WTC11 (cell line): Measurements from ENCODE around the gene ZNF775. TPM values are rescaled to one million over a fixed set of nuclear protein-coding genes. Genes with fewer than 3 reads are reported as not detected.

Source experiments
- ATAC-seq: fragments of 200-7000 bp; cut with Tn5 transposase; 2 replicates; pipeline ENCODE4 v1.10.0; 2021; ENCODE audit warnings: mild to moderate bottlenecking, moderate library complexity
- CTCF ChIA-PET: fragments of 300-600 bp; sonication (Branson Sonifier 250); formaldehyde crosslinking; loops from one replicate; lab custom pipeline; 2021; ENCODE audit warnings: antibody characterized with exemption; lab: Charles Lee
- POLR2A ChIA-PET: fragments of 350-600 bp; sonication (Branson Sonifier 250); formaldehyde crosslinking; loops from one replicate; lab custom pipeline; 2021; ENCODE audit warnings: antibody characterized with exemption; lab: Charles Lee
- DNase-seq: peaks from one replicate; pipeline ENCODE4 v3.0.0; 2021; ENCODE audit warnings: low spot score
- H3K27ac Mint-ChIP-seq: 2 replicates; pipeline ENCODE4 v1.8.0; 2021; ENCODE audit warnings: mixed read lengths
- H3K27me3 Mint-ChIP-seq: 2 replicates; pipeline ENCODE4 v1.8.0; 2021; ENCODE audit warnings: low read depth, mild to moderate bottlenecking, moderate library complexity, mixed read lengths
- H3K36me3 Mint-ChIP-seq: 2 replicates; pipeline ENCODE4 v1.8.0; 2021; ENCODE audit warnings: mixed read lengths
- H3K4me1 Mint-ChIP-seq: 2 replicates; pipeline ENCODE4 v1.8.0; 2022; ENCODE audit warnings: mixed read lengths
- H3K4me3 Mint-ChIP-seq: 2 replicates; pipeline ENCODE4 v1.8.0; 2021; ENCODE audit warnings: mild to moderate bottlenecking, moderate library complexity, mixed read lengths
- H3K9me3 Mint-ChIP-seq: 2 replicates; pipeline ENCODE4 v1.8.0; 2021; ENCODE audit warnings: mixed read lengths
- CBFB ChIP-seq: sonication (generic); formaldehyde crosslinking; IDR thresholded peaks from 2 replicates; pipeline ENCODE4 v1.8.1; 2022; ENCODE audit warnings: mild to moderate bottlenecking, low read depth, missing genetic modification reagents
- CREM ChIP-seq: sonication (generic); formaldehyde crosslinking; IDR thresholded peaks from 2 replicates; pipeline ENCODE4 v1.8.1; 2022; ENCODE audit warnings: mild to moderate bottlenecking, missing genetic modification reagents, moderate library complexity
- KAT7 ChIP-seq: sonication (generic); formaldehyde crosslinking; IDR thresholded peaks from 2 replicates; pipeline ENCODE4 v1.8.1; 2023; ENCODE audit warnings: missing genetic modification reagents, mild to moderate bottlenecking, borderline replicate concordance
- NFATC4 ChIP-seq: fragments of 250-450 bp; sonication (Bioruptor Pico); IDR thresholded peaks from 2 replicates; pipeline ENCODE4 v1.9.0; 2021; ENCODE audit warnings: mild to moderate bottlenecking
- NFYB ChIP-seq: sonication (generic); formaldehyde crosslinking; conservative IDR thresholded peaks from 2 replicates; pipeline ENCODE4 v1.8.0; 2022; ENCODE audit warnings: low read depth, missing genetic modification reagents
- NR1H2 ChIP-seq: sonication (generic); formaldehyde crosslinking; IDR thresholded peaks from 2 replicates; pipeline ENCODE4 v1.9.0; 2021; ENCODE audit warnings: mild to moderate bottlenecking, moderate library complexity, missing genetic modification reagents
- PRRX2 ChIP-seq: fragments of 250-450 bp; sonication (Bioruptor Pico); IDR thresholded peaks from 2 replicates; pipeline ENCODE4 v1.8.0; 2021; ENCODE audit warnings: mild to moderate bottlenecking
- TCF7 ChIP-seq: sonication (generic); formaldehyde crosslinking; IDR thresholded peaks from 2 replicates; pipeline ENCODE4 v1.8.0; 2022; ENCODE audit warnings: mild to moderate bottlenecking, low read depth, missing genetic modification reagents, moderate library complexity
- TEAD4 ChIP-seq: sonication (generic); formaldehyde crosslinking; IDR thresholded peaks from 2 replicates; pipeline ENCODE4 v1.8.0; 2022; ENCODE audit warnings: mild to moderate bottlenecking, missing genetic modification reagents
- ZNF219 ChIP-seq: sonication (generic); formaldehyde crosslinking; IDR thresholded peaks from 2 replicates; pipeline ENCODE4 v1.8.0; 2023; ENCODE audit warnings: missing genetic modification reagents, mild to moderate bottlenecking, borderline replicate concordance
- ZNF396 ChIP-seq: fragments of 250-450 bp; sonication (Bioruptor Pico); IDR thresholded peaks from 2 replicates; pipeline ENCODE4 v1.8.0; 2021; ENCODE audit warnings: mild to moderate bottlenecking, moderate library complexity, borderline replicate concordance
- total RNA-seq: library from RNA; stranded (reverse); gene quantifications from 3 replicates; pipeline ENCODE4 v1.2.3, GENCODE V29; 2021
- TF ChIP-seq, protein P1 (sequence below): fragments of 250-450 bp; sonication (Bioruptor Pico); IDR thresholded peaks from 2 replicates; pipeline ENCODE4 v1.9.0; 2021; ENCODE audit warnings: mild to moderate bottlenecking
- TF ChIP-seq, protein P2 (sequence below): sonication (generic); formaldehyde crosslinking; IDR thresholded peaks from 2 replicates; pipeline ENCODE4 v1.8.0; 2023; ENCODE audit warnings: mild to moderate bottlenecking, missing genetic modification reagents
- TF ChIP-seq, protein P3 (sequence below): sonication (generic); formaldehyde crosslinking; IDR thresholded peaks from 2 replicates; pipeline ENCODE4 v1.8.1; 2023; ENCODE audit warnings: mild to moderate bottlenecking, missing genetic modification reagents
- TF ChIP-seq, protein P4 (sequence below): sonication (generic); formaldehyde crosslinking; IDR thresholded peaks from 2 replicates; pipeline ENCODE4 v1.8.1; 2023; ENCODE audit warnings: mild to moderate bottlenecking, missing genetic modification reagents, borderline replicate concordance
- TF ChIP-seq, protein P5 (sequence below): sonication (generic); formaldehyde crosslinking; IDR thresholded peaks from 2 replicates; pipeline ENCODE4 v1.8.1; 2023; ENCODE audit warnings: mild to moderate bottlenecking, missing genetic modification reagents, moderate library complexity
- TF ChIP-seq, protein P6 (sequence below): sonication (generic); formaldehyde crosslinking; IDR thresholded peaks from 2 replicates; pipeline ENCODE4 v1.8.0; 2022; ENCODE audit warnings: mild to moderate bottlenecking, missing genetic modification reagents
- TF ChIP-seq, protein P7 (sequence below): fragments of 250-450 bp; sonication (Bioruptor Pico); conservative IDR thresholded peaks from 2 replicates; pipeline ENCODE4 v1.9.0; 2021; ENCODE audit warnings: mild to moderate bottlenecking
- TF ChIP-seq, protein P8 (sequence below): sonication (generic); formaldehyde crosslinking; IDR thresholded peaks from 2 replicates; pipeline ENCODE4 v1.8.1; 2022; ENCODE audit warnings: mild to moderate bottlenecking, missing genetic modification reagents, moderate library complexity, borderline replicate concordance

ZNF775 gene
- total RNA-seq, 1 experiment from 2014 or later, result 25.4 TPM

DNA sequence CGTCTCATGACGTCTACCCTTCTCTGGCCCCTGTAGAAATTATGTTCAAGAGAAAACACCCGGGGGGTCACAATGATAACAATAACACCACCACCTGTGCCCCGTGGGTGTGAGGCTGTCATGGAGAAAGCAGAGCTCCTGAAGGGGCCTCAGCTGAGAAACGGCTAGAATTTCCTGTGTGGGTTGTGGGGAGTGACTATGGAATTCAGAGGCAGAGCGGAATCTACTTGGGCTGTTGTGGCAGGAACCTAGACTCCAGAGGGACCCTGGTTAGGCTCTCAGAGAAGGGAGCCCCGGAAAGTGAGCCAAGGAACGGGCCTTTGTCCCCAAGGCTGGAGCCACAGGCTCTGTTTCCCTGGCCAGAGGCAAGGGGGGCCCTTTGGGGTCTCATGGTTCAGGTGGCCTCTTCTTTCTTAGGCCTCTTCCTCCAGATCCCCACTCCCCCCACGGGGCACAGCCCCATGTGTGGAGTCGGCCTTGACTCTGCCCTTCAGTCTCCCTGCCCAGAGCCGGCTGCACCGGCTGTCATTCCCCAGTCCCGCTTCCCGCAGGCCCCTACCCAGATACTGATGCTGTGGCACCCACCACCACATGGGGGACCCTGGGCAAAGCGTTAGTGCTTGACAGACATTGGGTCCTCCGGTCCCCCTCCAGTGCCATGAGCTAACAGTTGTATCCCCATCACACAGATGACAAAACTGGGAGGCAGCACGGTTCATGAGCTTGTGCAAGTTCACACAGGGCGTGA lies 64.8 kb downstream of the ZNF775 start:
- Mint-ChIP-seq H3K4me3 (no peak overlapping the region), H3K36me3 (peaks cover 3% of the 10 kb centered on the region; the same call in 1 of the 2 replicates), H3K4me1 (peaks cover 5% of the 10 kb centered on the region), H3K9me3 (peaks cover 12% of the 10 kb centered on the region), H3K27me3 (peaks cover 24% of the 10 kb centered on the region), H3K27ac (no peak overlapping the region)
- TF ChIP-seq, protein P1, sequence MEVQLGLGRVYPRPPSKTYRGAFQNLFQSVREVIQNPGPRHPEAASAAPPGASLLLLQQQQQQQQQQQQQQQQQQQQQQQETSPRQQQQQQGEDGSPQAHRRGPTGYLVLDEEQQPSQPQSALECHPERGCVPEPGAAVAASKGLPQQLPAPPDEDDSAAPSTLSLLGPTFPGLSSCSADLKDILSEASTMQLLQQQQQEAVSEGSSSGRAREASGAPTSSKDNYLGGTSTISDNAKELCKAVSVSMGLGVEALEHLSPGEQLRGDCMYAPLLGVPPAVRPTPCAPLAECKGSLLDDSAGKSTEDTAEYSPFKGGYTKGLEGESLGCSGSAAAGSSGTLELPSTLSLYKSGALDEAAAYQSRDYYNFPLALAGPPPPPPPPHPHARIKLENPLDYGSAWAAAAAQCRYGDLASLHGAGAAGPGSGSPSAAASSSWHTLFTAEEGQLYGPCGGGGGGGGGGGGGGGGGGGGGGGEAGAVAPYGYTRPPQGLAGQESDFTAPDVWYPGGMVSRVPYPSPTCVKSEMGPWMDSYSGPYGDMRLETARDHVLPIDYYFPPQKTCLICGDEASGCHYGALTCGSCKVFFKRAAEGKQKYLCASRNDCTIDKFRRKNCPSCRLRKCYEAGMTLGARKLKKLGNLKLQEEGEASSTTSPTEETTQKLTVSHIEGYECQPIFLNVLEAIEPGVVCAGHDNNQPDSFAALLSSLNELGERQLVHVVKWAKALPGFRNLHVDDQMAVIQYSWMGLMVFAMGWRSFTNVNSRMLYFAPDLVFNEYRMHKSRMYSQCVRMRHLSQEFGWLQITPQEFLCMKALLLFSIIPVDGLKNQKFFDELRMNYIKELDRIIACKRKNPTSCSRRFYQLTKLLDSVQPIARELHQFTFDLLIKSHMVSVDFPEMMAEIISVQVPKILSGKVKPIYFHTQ (CRISPR knock-in tag), result no peak
- TF ChIP-seq, protein P2, sequence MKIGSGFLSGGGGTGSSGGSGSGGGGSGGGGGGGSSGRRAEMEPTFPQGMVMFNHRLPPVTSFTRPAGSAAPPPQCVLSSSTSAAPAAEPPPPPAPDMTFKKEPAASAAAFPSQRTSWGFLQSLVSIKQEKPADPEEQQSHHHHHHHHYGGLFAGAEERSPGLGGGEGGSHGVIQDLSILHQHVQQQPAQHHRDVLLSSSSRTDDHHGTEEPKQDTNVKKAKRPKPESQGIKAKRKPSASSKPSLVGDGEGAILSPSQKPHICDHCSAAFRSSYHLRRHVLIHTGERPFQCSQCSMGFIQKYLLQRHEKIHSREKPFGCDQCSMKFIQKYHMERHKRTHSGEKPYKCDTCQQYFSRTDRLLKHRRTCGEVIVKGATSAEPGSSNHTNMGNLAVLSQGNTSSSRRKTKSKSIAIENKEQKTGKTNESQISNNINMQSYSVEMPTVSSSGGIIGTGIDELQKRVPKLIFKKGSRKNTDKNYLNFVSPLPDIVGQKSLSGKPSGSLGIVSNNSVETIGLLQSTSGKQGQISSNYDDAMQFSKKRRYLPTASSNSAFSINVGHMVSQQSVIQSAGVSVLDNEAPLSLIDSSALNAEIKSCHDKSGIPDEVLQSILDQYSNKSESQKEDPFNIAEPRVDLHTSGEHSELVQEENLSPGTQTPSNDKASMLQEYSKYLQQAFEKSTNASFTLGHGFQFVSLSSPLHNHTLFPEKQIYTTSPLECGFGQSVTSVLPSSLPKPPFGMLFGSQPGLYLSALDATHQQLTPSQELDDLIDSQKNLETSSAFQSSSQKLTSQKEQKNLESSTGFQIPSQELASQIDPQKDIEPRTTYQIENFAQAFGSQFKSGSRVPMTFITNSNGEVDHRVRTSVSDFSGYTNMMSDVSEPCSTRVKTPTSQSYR (CRISPR knock-in tag), result no peak
- TF ChIP-seq, protein P3, sequence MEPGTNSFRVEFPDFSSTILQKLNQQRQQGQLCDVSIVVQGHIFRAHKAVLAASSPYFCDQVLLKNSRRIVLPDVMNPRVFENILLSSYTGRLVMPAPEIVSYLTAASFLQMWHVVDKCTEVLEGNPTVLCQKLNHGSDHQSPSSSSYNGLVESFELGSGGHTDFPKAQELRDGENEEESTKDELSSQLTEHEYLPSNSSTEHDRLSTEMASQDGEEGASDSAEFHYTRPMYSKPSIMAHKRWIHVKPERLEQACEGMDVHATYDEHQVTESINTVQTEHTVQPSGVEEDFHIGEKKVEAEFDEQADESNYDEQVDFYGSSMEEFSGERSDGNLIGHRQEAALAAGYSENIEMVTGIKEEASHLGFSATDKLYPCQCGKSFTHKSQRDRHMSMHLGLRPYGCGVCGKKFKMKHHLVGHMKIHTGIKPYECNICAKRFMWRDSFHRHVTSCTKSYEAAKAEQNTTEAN, result no peak
- TF ChIP-seq KAT7 (CRISPR knock-in tag) (no peak), ZNF396 (no peak), PRRX2 (no peak), NFYB (CRISPR knock-in tag) (no peak), CREM (no peak), TEAD4 (no peak), TCF7 (CRISPR knock-in tag) (no peak), CBFB (CRISPR knock-in tag) (no peak), NR1H2 (CRISPR knock-in tag) (no peak), NFATC4 (CRISPR knock-in tag) (no peak), ZNF219 (CRISPR knock-in tag) (no peak)
- TF ChIP-seq, protein P4, sequence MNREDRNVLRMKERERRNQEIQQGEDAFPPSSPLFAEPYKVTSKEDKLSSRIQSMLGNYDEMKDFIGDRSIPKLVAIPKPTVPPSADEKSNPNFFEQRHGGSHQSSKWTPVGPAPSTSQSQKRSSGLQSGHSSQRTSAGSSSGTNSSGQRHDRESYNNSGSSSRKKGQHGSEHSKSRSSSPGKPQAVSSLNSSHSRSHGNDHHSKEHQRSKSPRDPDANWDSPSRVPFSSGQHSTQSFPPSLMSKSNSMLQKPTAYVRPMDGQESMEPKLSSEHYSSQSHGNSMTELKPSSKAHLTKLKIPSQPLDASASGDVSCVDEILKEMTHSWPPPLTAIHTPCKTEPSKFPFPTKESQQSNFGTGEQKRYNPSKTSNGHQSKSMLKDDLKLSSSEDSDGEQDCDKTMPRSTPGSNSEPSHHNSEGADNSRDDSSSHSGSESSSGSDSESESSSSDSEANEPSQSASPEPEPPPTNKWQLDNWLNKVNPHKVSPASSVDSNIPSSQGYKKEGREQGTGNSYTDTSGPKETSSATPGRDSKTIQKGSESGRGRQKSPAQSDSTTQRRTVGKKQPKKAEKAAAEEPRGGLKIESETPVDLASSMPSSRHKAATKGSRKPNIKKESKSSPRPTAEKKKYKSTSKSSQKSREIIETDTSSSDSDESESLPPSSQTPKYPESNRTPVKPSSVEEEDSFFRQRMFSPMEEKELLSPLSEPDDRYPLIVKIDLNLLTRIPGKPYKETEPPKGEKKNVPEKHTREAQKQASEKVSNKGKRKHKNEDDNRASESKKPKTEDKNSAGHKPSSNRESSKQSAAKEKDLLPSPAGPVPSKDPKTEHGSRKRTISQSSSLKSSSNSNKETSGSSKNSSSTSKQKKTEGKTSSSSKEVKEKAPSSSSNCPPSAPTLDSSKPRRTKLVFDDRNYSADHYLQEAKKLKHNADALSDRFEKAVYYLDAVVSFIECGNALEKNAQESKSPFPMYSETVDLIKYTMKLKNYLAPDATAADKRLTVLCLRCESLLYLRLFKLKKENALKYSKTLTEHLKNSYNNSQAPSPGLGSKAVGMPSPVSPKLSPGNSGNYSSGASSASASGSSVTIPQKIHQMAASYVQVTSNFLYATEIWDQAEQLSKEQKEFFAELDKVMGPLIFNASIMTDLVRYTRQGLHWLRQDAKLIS, result no peak
- TF ChIP-seq, protein P5, sequence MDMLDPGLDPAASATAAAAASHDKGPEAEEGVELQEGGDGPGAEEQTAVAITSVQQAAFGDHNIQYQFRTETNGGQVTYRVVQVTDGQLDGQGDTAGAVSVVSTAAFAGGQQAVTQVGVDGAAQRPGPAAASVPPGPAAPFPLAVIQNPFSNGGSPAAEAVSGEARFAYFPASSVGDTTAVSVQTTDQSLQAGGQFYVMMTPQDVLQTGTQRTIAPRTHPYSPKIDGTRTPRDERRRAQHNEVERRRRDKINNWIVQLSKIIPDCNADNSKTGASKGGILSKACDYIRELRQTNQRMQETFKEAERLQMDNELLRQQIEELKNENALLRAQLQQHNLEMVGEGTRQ (CRISPR knock-in tag), result no peak
- TF ChIP-seq, protein P6, sequence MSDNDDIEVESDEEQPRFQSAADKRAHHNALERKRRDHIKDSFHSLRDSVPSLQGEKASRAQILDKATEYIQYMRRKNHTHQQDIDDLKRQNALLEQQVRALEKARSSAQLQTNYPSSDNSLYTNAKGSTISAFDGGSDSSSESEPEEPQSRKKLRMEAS (CRISPR knock-in tag), result no peak
- TF ChIP-seq, protein P7, sequence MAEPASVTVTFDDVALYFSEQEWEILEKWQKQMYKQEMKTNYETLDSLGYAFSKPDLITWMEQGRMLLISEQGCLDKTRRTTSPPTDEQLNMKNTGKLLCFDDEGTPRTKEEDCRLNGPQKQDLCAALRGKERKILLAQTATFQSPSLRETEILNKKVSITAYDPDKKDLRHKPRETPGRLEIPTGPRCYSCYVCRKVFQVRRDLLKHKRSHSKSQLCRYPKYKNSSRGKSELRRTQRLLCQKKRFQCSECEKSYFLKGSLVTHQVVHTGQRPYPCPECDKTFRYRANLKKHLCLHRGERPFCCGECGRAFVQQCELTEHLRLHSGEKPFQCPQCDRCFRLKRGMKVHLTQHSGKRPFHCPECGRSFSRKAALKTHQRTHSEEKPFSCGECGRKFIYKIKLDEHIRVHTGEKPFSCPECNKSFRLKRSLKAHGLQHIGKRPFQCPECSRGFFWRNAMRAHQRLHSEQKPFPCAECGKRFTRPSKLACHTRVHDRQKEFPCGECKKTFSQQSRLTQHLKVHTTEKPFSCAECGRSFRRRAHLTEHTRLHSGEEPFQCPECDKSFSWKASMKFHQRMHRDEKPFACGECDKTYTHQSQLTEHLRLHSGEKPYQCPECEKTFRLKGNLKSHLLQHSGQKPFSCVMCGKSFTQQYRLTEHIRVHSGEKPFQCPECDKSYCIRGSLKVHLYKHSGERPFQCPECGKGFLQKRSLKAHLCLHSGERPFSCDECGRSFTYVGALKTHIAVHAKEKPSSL, result no peak
- TF ChIP-seq, protein P8, sequence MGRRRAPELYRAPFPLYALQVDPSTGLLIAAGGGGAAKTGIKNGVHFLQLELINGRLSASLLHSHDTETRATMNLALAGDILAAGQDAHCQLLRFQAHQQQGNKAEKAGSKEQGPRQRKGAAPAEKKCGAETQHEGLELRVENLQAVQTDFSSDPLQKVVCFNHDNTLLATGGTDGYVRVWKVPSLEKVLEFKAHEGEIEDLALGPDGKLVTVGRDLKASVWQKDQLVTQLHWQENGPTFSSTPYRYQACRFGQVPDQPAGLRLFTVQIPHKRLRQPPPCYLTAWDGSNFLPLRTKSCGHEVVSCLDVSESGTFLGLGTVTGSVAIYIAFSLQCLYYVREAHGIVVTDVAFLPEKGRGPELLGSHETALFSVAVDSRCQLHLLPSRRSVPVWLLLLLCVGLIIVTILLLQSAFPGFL (CRISPR knock-in tag), result no peak
- no peak for DNase-seq
- ATAC-seq, result no peak
- ChIA-PET POLR2A (no interaction called here), CTCF (interaction anchor here (1.2 kb wide), 1 partner anchor 89 kb away, joined by 4 read pairs; no protein-coding TSS in a partner anchor)
